ENCODE measurements around the gene GNAZ.

GNAZ gene

GRCh38 chr22:23119494-23120414 is 49.4 kb downstream of the GNAZ start:
- TF ChIP-seq POLR2A (IDR thresholded peaks at IDR 0.05; ENCODE audit: extremely low read depth, insufficient read length), result no peak
- no peak for TF ChIP-seq MYC (IDR thresholded peaks at IDR 0.05; ENCODE audit: low read depth, low read length)
- no peak for TF ChIP-seq MAX (IDR thresholded peaks at IDR 0.05; ENCODE audit: low read depth, low read length)
- TF ChIP-seq, protein P1, sequence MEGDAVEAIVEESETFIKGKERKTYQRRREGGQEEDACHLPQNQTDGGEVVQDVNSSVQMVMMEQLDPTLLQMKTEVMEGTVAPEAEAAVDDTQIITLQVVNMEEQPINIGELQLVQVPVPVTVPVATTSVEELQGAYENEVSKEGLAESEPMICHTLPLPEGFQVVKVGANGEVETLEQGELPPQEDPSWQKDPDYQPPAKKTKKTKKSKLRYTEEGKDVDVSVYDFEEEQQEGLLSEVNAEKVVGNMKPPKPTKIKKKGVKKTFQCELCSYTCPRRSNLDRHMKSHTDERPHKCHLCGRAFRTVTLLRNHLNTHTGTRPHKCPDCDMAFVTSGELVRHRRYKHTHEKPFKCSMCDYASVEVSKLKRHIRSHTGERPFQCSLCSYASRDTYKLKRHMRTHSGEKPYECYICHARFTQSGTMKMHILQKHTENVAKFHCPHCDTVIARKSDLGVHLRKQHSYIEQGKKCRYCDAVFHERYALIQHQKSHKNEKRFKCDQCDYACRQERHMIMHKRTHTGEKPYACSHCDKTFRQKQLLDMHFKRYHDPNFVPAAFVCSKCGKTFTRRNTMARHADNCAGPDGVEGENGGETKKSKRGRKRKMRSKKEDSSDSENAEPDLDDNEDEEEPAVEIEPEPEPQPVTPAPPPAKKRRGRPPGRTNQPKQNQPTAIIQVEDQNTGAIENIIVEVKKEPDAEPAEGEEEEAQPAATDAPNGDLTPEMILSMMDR (IDR thresholded peaks at IDR 0.05; ENCODE audit: low read depth, low read length), result no peak
- no peak for DNase-seq (ENCODE audit: low read depth)
- no peak overlapping the region for H3K4me3 ChIP-seq (ENCODE audit: low read depth, low read length)

GRCh38 chr22:23120415-23120899 is 50.1 kb downstream of the GNAZ start:
- no peak overlapping the region for H3K4me3 ChIP-seq (ENCODE audit: low read depth, low read length)
- TF ChIP-seq MAX (IDR thresholded peaks at IDR 0.05; ENCODE audit: low read depth, low read length) (no peak), MYC (IDR thresholded peaks at IDR 0.05; ENCODE audit: low read depth, low read length) (no peak), POLR2A (IDR thresholded peaks at IDR 0.05; ENCODE audit: extremely low read depth, insufficient read length) (no peak)
- TF ChIP-seq, protein P1 (IDR thresholded peaks at IDR 0.05; ENCODE audit: low read depth, low read length), result no peak
- no peak for DNase-seq (ENCODE audit: low read depth)

DNA sequence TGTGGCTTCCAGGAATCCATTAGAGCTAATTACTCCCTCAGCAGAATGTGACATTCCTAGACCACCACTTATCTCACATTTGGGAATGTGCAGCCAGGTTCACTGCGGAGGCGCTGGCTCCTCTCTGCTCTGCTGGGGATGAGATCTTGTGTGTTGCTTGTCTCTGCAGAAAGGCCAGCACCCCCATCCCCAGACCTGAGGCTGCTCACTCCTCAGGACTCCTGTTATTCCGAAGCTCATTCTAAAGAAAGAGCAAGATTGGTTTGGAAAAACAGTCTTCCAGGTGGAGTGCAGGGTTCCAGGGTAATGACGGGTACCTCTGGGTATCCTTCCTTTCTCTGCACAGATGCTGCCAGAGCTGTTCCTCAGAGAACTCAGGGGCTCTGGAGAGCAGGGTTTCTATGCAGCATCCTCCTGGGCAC is 50.7 kb downstream of the GNAZ start:
- DNase-seq (ENCODE audit: low read depth), result no peak
- no peak overlapping the region for H3K4me3 ChIP-seq (ENCODE audit: low read depth, low read length)
- TF ChIP-seq MYC (IDR thresholded peaks at IDR 0.05; ENCODE audit: low read depth, low read length) (no peak), MAX (IDR thresholded peaks at IDR 0.05; ENCODE audit: low read depth, low read length) (no peak), POLR2A (IDR thresholded peaks at IDR 0.05; ENCODE audit: extremely low read depth, insufficient read length) (no peak)
- TF ChIP-seq, protein P1 (IDR thresholded peaks at IDR 0.05; ENCODE audit: low read depth, low read length), result no peak

DNA sequence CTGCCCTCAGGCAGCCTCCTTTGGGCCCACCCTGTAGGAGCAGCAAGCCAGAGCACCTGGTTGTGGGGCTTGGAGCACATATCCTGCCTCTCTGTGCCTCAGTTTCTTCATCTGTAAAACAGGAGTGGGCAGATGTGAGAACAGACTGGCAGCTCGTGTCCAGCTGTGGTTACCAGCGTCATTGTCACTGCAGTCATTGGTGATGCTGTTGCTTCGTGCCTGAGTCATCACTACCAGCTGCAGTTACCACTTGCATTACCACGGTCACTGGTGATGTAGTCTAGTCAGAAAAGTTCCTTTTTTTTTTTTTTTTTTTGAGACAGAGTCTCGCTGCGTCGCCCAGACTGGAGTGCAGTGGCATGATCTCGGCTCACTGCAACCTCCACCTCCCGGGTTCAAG is 51.1 kb downstream of the GNAZ start:
- DNase-seq (ENCODE audit: low read depth), result peak; percentile 19
- H3K4me3 ChIP-seq (ENCODE audit: low read depth, low read length), result no peak overlapping the region
- TF ChIP-seq, protein P1 (IDR thresholded peaks at IDR 0.05; ENCODE audit: low read depth, low read length), result no peak
- TF ChIP-seq MYC (IDR thresholded peaks at IDR 0.05; ENCODE audit: low read depth, low read length), result no peak
- TF ChIP-seq POLR2A (IDR thresholded peaks at IDR 0.05; ENCODE audit: extremely low read depth, insufficient read length), result no peak
- TF ChIP-seq MAX (IDR thresholded peaks at IDR 0.05; ENCODE audit: low read depth, low read length), result no peak

DNA sequence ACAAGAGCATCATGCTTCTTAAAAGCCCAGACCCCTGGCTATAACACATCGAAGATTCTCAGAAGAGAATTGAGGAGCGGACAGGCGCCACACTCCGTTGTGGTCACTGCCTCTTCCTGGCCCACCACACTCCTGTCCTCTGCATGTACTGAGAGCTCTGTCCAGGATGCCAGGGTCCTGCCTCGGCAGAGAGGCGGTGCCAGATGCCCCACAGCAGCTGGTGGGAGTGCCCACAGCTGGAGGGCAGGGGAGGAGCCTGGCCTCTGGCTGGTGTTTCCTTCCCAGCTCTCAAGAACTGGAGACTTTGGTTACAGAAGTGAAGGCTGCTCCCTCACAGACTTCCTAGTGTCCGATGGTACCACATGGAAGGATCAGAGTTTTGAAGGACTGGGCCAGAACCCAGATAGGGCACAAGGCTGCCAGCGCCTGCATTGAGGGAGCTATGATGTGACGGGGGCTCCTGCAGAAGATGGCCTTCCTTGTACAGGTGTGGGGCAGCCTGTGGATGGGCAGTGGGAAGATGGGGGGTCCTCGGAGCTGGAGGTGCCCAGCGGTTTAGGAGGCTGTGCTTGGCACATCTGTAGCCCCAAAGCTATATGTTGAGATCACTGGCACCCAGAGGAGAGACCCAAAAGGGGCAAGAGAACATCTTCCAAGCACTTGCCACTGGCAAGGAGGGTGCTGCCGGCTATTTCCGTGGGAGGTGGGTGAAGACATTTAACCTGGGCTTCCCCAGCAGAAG is 52.1 kb downstream of the GNAZ start:
- TF ChIP-seq, protein P1 (IDR thresholded peaks at IDR 0.05; ENCODE audit: low read depth, low read length), result no peak
- no peak for TF ChIP-seq MAX (IDR thresholded peaks at IDR 0.05; ENCODE audit: low read depth, low read length)
- TF ChIP-seq POLR2A (IDR thresholded peaks at IDR 0.05; ENCODE audit: extremely low read depth, insufficient read length), result no peak
- no peak for TF ChIP-seq MYC (IDR thresholded peaks at IDR 0.05; ENCODE audit: low read depth, low read length)
- no peak for DNase-seq (ENCODE audit: low read depth)
- H3K4me3 ChIP-seq (ENCODE audit: low read depth, low read length), result no peak overlapping the region

Measured in NB4 (cell line).